Left lung (tissue), 10 donors: Measurements from ENCODE around the gene TOPAZ1. TPM values are rescaled to one million over a fixed set of nuclear protein-coding genes. Genes with fewer than 3 reads are reported as not detected.
A peak's percentile ranks its signal among the peaks of the same experiment; 100 is the strongest.

Experiments used
- ATAC-seq: fragments of 200-7000 bp; cut with Tn5 transposase; one replicate; pipeline ENCODE4 v1.9.1; 2020; ENCODE audit warnings: moderate library complexity
- DNase-seq, 4 donors: peaks; one replicate each; pipeline ENCODE4 v3.0.0-alpha.2; 2013 to 2020
- H3K27ac ChIP-seq, 2 donors: fragments of 200-600 bp; sonication (generic) in 1 of 2; one replicate each; pipeline versions ENCODE4 v1.5.0 to v1.8.0; 2020 to 2021
- H3K27me3 ChIP-seq, 2 donors: fragments of 200-600 bp; sonication (generic) in 1 of 2; one replicate each; pipeline versions ENCODE4 v1.5.0 to v1.8.0; 2020 to 2021
- H3K36me3 ChIP-seq, 2 donors: fragments of 200-600 bp; sonication (generic) in 1 of 2; one replicate each; pipeline versions ENCODE4 v1.5.0 to v1.8.0; 2020 to 2021
- H3K4me1 ChIP-seq, 2 donors: fragments of 200-600 bp; one replicate each; pipeline ENCODE4 v1.8.0; 2021
- H3K4me3 ChIP-seq, 2 donors: fragments of 200-600 bp; sonication (generic) in 1 of 2; one replicate each; pipeline versions ENCODE4 v1.5.0 to v1.8.0; 2020 to 2021; ENCODE audit warnings: mild to moderate bottlenecking in 1 of 2
- H3K9me3 ChIP-seq, 2 donors: fragments of 200-600 bp; sonication (generic) in 1 of 2; one replicate each; pipeline versions ENCODE4 v1.5.0 to v1.8.0; 2020 to 2021
- intact Hi-C, 2 donors: fragments of 100-400 bp; cut with DNase I; formaldehyde crosslinking; loops; one replicate each; pipeline versions ENCODE4 v1.11.2 to v1.14.2; 2022
- polyA plus RNA-seq, 6 donors: library from polyadenylated mRNA; unstranded; fragments of 120-200 nt; gene quantifications; one replicate each; pipeline ENCODE4 v1.2.1, GENCODE V29; 2013; ENCODE audit not compliant: insufficient read length in 6 of 6
- total RNA-seq, 2 donors: library from RNA; stranded (reverse); fragmentation: NEBNext Ultra II Directional; extraction: Animal tissue kit (Norgen Biotek cat#: 25700); gene quantifications; one replicate each; pipeline ENCODE4 v1.2.1, GENCODE V29; 2021
- TF ChIP-seq, protein P1 (sequence below), 2 donors: fragments of 200-600 bp; sonication (generic) in 1 of 2; IDR thresholded peaks; one replicate each; pipeline versions ENCODE4 v1.5.0 to v1.8.0; 2021; ENCODE audit warnings: antibody characterized with exemption in 2 of 2
- donor health status: DM: no; HTN: yes; CAD: no.
- donor health status: DM: no; HTN: no; CAD: no.

Gene TOPAZ1
- total and polyA plus RNA-seq, 8 donors, result not detected

DNA sequence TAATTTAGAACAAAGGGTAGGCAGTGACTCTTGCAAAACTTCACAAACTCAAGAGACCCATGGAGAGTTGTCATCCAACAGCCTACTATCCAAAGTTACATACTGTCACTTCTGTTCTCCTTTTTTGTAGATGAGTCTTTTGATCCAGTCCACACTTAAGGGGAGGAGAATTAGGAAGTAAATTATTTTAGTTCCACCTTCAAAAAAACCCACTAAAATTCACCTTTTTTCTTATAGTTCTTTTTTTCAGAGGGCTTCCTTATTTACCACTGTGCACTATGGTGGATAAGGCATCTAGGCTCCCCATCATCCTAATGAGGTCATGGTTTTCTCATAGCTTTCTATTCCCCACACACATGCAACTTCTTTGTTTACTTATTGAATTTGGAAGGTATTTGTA, 88.3 kb downstream of the TOPAZ1 start:
- DNase-seq (no peak), ATAC-seq (no peak)
- Histone ChIP-seq H3K27me3 (no peaks in the 10 kb centered on the region), H3K9me3 (no peaks in the 10 kb centered on the region), H3K27ac (no peak overlapping the region), H3K4me1 (no peaks in the 10 kb centered on the region), H3K4me3 (no peak overlapping the region), H3K36me3 (no peaks in the 10 kb centered on the region)
- TF ChIP-seq, protein P1, sequence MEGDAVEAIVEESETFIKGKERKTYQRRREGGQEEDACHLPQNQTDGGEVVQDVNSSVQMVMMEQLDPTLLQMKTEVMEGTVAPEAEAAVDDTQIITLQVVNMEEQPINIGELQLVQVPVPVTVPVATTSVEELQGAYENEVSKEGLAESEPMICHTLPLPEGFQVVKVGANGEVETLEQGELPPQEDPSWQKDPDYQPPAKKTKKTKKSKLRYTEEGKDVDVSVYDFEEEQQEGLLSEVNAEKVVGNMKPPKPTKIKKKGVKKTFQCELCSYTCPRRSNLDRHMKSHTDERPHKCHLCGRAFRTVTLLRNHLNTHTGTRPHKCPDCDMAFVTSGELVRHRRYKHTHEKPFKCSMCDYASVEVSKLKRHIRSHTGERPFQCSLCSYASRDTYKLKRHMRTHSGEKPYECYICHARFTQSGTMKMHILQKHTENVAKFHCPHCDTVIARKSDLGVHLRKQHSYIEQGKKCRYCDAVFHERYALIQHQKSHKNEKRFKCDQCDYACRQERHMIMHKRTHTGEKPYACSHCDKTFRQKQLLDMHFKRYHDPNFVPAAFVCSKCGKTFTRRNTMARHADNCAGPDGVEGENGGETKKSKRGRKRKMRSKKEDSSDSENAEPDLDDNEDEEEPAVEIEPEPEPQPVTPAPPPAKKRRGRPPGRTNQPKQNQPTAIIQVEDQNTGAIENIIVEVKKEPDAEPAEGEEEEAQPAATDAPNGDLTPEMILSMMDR (IDR thresholded peaks at IDR 0.05), result no peak
- intact Hi-C loops, result no loop called here

DNA sequence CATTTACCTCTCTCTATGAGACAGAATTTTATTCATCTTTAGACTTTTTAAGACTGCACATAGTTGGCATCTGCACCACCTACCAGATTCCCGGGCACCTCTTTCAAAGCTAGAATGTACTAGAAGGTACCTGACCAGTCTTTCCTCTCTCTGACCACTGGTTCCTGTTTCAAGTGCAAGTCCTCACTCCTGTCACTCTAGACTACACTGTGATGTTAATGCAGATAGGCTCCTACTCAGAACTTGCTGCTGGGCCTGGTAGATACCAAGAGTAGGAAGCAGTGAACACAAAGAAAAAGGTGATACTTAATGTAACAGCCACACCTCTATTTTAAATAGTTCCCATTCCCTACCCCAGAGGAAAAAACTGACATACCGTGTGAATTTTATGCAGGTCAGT, 88.8 kb downstream of the TOPAZ1 start:
- Histone ChIP-seq H3K36me3 (no peaks in the 10 kb centered on the region), H3K9me3 (no peaks in the 10 kb centered on the region), H3K27ac (no peak overlapping the region), H3K4me1 (no peaks in the 10 kb centered on the region), H3K27me3 (no peaks in the 10 kb centered on the region), H3K4me3 (no peak overlapping the region)
- TF ChIP-seq, protein P1 (IDR thresholded peaks at IDR 0.05), result no peak
- intact Hi-C loops, result no loop called here
- DNase-seq, result no peak
- no peak for ATAC-seq

DNA sequence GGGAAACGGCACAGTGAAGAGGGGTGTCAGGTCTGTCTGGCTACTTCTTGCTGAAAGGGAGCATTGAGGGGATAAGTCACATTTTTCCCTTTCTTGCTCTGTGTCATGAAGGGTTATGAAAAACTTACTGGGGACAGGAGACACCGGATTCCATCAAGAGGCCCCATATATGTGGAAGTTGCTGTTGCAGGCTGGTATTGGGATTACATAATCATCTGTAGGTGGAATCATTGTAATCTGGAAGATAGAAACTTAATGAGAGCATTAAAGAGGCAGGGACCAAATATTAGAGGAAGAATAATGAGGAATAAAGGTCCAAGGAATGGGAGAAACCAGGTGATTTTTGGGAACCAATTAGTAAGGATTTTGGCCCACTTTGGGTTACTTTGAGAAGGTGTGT, 92.6 kb downstream of the TOPAZ1 start:
- TF ChIP-seq, protein P1 (IDR thresholded peaks at IDR 0.05), result no peak
- Histone ChIP-seq H3K4me3 (no peak overlapping the region), H3K27ac (no peak overlapping the region), H3K27me3 (no peaks in the 10 kb centered on the region), H3K4me1 (peaks cover 0 to 8% of the 10 kb centered on the region in 2 donors), H3K9me3 (no peaks in the 10 kb centered on the region), H3K36me3 (no peaks in the 10 kb centered on the region)
- ATAC-seq (no peak), DNase-seq (no peak)
- intact Hi-C loops, result no loop called here

DNA sequence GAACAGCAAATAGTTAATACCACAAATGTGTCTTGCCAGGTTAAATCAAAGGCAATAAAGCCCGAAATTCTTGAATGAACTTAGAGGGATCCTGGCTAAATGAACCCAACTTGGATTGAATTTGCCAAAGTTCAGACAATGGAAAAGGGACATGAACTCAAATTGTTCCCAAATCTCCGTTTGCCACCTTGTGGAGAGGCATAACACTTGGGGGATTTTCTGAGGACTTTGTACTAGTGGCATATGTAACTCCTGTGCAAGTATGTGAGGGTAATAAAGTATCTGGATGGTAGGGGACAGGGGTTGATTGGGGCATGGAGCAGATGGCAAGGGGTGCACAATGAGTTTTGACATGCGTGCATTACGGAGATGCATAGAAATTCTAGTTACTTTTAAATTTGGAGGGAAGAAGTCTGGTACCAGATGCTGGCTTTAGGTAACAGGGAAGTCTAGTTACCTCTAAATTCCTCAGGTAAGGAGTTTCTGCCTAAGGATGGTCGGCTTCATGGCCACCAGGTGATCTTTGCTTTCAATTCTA, 95.6 kb downstream of the TOPAZ1 start:
- ATAC-seq (no peak), DNase-seq (peak in 1 of 4 donors; percentile 20)
- Histone ChIP-seq H3K36me3 (no peaks in the 10 kb centered on the region), H3K4me1 (peaks cover 13 to 36% of the 10 kb centered on the region in 2 donors), H3K27me3 (no peaks in the 10 kb centered on the region), H3K27ac (peak overlapping the region; percentile 94 to 98), H3K4me3 (peak overlapping the region; percentile 64 to 71), H3K9me3 (no peaks in the 10 kb centered on the region)
- intact Hi-C loops, result no loop called here
- TF ChIP-seq, protein P1 (IDR thresholded peaks at IDR 0.05), result no peak

DNA sequence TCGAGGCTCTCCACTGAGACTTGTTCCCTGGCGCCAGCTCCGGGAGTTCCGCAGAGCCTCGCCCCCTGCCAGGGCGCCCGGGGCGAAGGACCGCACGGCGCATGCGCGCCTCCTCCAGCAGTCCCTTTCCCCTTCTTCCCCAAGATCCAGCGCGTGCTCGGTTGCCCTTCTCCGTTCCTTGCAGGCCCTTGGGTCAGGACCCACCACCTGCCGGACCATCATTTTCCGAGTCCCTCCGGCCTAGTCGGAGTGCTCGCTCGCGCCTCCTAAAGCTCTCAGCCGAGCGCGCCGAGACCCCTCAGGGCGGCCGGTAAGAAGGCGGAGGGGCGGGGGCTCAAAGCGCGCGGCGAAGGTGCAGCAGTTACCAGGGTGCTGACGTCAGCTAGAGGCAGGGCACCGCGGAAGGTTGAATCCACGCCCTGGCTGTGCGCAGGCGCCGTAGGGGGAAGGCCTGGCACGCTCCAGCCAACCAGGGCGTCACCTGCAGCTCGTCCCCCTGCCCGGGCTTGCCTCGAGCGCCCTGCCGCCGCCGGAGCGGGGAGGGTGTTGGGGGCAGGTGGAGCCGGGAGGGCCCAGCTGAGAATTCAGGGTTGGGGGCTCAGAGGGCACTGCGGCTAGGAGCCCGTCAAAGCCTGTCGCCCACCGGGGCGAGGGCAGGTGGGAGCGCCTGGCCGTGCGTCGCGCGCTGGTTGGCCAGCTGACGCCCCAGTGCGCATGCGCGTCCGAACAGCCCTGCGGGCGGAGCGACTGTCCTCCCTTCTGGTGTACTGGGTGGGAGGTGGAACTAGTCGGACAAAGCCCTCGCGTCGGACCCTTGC, 96.5 kb downstream of the TOPAZ1 start, which contains the start of gene TCAIM:
Gene TCAIM, plus strand, starts transcription at position 757 of the 818 bp plus-strand sequence. CDS start 16,017 bp downstream, outside the sequence.
- H3K9me3 ChIP-seq, result no peaks in the 10 kb centered on the region
- H3K4me3 ChIP-seq, result peak within 1 kb of the TSS; percentile 64 to 71
- H3K4me1 ChIP-seq, result peaks cover 13 to 40% of the 10 kb centered on the region in 2 donors
- intact Hi-C loops, result no loop called here
- no peaks in the 10 kb centered on the region for H3K36me3 ChIP-seq
- ATAC-seq (peak; percentile 96), DNase-seq (peak; percentile 95 to 99 (median 98))
- TF ChIP-seq, protein P1 (IDR thresholded peaks at IDR 0.05), result no peak
- no peaks in the 10 kb centered on the region for H3K27me3 ChIP-seq
- H3K27ac ChIP-seq, result peak within 1 kb of the TSS; percentile 94 to 98
